SK-N-SH (cell line): Measurements from ENCODE around the gene TMX4.

Experiments used
- CTCF ChIP-seq: fragments of 200-600 bp; sonication (generic); IDR thresholded peaks from 2 replicates; pipeline ENCODE4 v1.6.1; 2017; ENCODE audit warnings: antibody characterized with exemption, mild to moderate bottlenecking, moderate library complexity
- NFIC ChIP-seq: IDR thresholded peaks from 2 replicates; pipeline ENCODE4 v1.4.0; 2012; ENCODE audit warnings: borderline replicate concordance
- POLR2AphosphoS5 ChIP-seq: IDR thresholded peaks from 2 replicates; pipeline ENCODE4 v1.6.1; 2012; ENCODE audit warnings: low read depth, low read length
- REST ChIP-seq: IDR thresholded peaks from 2 replicates; pipeline ENCODE4 v1.6.1; 2012; ENCODE audit warnings: mild to moderate bottlenecking, low read depth, low read length, moderate library complexity
- TAF1 ChIP-seq: IDR thresholded peaks from 2 replicates; pipeline ENCODE4 v1.6.1; 2012; ENCODE audit warnings: low read depth, mild to moderate bottlenecking, low read length, moderate library complexity, borderline replicate concordance
- TEAD4 ChIP-seq: IDR thresholded peaks from 2 replicates; pipeline ENCODE4 v1.4.0; 2012; ENCODE audit warnings: mild to moderate bottlenecking, borderline replicate concordance; ENCODE audit not compliant: insufficient read depth
- TF ChIP-seq, protein P1 (sequence below): fragments of 150-350 bp; IDR thresholded peaks from 2 replicates; pipeline ENCODE4 v1.6.1; 2017; ENCODE audit warnings: antibody characterized with exemption, low read length, low read depth, borderline replicate concordance

GRCh38 chr20:7984192-7984591 is 35.4 kb downstream of the TMX4 start:
- TF ChIP-seq CTCF, result no peak
- TF ChIP-seq NFIC, result no peak
- TF ChIP-seq, protein P1, sequence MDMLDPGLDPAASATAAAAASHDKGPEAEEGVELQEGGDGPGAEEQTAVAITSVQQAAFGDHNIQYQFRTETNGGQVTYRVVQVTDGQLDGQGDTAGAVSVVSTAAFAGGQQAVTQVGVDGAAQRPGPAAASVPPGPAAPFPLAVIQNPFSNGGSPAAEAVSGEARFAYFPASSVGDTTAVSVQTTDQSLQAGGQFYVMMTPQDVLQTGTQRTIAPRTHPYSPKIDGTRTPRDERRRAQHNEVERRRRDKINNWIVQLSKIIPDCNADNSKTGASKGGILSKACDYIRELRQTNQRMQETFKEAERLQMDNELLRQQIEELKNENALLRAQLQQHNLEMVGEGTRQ, result no peak
- no peak for TF ChIP-seq REST
- no peak for TF ChIP-seq TEAD4
- no peak for TF ChIP-seq POLR2AphosphoS5
- TF ChIP-seq TAF1, result no peak
